BJ (cell line): ENCODE data around the gene COMMD4. TPM values are rescaled to one million over a fixed set of nuclear protein-coding genes. Genes with fewer than 3 reads are reported as not detected.
"Not testable (repeated sequence)": the region's sequence is repeated elsewhere in the genome, so short reads cannot be mapped to it uniquely, and the experiment has no call there.

ENCODE experiments used
- CTCF ChIA-PET: fragments of 350-600 bp; formaldehyde crosslinking; extraction: SDS; loops from one replicate; lab custom pipeline; 2021; ENCODE audit warnings: antibody characterized with exemption, inconsistent platforms; lab: Yijun Ruan, JAX
- POLR2A ChIA-PET: fragments of 300-600 bp; sonication (Branson Sonifier 250); formaldehyde crosslinking; extraction: SDS; loops from one replicate; lab custom pipeline; 2021; ENCODE audit warnings: antibody characterized with exemption; lab: Charles Lee
- DNase-seq: peaks from one replicate; pipeline ENCODE4 v3.0.0-alpha.2; 2011; ENCODE audit warnings: low read depth
- H3K27me3 ChIP-seq: 2 replicates; pipeline ENCODE4 v1.6.0; 2011; ENCODE audit warnings: low read length; ENCODE audit not compliant: control insufficient read depth, insufficient read depth
- H3K36me3 ChIP-seq: 2 replicates; pipeline ENCODE4 v1.5.1; 2011; ENCODE audit warnings: low read length; ENCODE audit not compliant: control insufficient read depth, insufficient read depth
- H3K4me3 ChIP-seq: 2 replicates; pipeline ENCODE4 v1.5.1; 2011; ENCODE audit warnings: low read depth, mild to moderate bottlenecking, control low read depth, low read length
- polyA plus RNA-seq: library from polyadenylated mRNA; depleted of rRNA; stranded (reverse); fragments of >200 nt; gene quantifications from 2 replicates; pipeline ENCODE4 v1.2.3, GENCODE V29; 2011
- TF ChIP-seq, protein P1 (sequence below): IDR thresholded peaks from 2 replicates; pipeline ENCODE4 v1.5.1; 2011; ENCODE audit warnings: low read depth, mild to moderate bottlenecking, control low read depth, inconsistent platforms, low read length, moderate library complexity; ENCODE audit not compliant: insufficient read depth

COMMD4 gene
- polyA plus RNA-seq, 1 experiment = 142 TPM

DNA sequence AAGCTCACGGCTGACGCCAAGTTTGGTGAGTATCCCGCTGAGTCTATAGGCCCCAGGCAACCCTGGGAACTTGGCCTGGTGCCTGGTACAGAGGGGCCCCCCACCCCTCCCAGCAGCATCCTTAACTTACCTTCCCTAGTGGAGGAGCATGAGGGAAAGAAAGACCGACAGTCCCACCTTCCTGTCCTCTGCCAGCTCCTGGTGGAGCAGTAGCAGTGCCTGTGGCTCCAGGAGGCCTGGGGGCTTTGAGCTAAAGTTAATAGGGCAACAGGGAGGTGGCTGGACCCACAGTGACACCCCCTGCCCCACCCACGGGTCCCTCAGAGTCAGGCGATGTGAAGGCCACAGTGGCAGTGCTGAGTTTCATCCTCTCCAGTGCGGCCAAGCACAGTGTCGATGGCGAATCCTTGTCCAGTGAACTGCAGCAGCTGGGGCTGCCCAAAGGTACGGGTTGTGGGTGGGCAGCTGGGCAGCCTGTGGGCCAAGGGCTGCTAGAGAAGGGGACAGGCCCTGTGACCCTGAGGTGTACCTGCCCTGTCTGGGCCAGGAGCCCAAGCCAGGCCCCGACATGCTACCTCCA, 2.9 kb downstream of the COMMD4 start:
- H3K27me3 ChIP-seq = no peaks in the 10 kb centered on the region
- TF ChIP-seq, protein P1, sequence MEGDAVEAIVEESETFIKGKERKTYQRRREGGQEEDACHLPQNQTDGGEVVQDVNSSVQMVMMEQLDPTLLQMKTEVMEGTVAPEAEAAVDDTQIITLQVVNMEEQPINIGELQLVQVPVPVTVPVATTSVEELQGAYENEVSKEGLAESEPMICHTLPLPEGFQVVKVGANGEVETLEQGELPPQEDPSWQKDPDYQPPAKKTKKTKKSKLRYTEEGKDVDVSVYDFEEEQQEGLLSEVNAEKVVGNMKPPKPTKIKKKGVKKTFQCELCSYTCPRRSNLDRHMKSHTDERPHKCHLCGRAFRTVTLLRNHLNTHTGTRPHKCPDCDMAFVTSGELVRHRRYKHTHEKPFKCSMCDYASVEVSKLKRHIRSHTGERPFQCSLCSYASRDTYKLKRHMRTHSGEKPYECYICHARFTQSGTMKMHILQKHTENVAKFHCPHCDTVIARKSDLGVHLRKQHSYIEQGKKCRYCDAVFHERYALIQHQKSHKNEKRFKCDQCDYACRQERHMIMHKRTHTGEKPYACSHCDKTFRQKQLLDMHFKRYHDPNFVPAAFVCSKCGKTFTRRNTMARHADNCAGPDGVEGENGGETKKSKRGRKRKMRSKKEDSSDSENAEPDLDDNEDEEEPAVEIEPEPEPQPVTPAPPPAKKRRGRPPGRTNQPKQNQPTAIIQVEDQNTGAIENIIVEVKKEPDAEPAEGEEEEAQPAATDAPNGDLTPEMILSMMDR = no peak
- H3K36me3 ChIP-seq = peaks cover 5% of the 10 kb centered on the region; the same call in 1 of the 2 replicates
- ChIA-PET CTCF (no interaction called here), POLR2A (no interaction called here)
- DNase-seq = no peak
- H3K4me3 ChIP-seq = no peak overlapping the region

- DNase-seq = no peak
- H3K4me3 ChIP-seq = no peak overlapping the region
- H3K27me3 ChIP-seq = no peaks in the 10 kb centered on the region
- ChIA-PET POLR2A (no interaction called here), CTCF (interaction anchor here (0.6 kb wide), 1 partner anchor 442 kb away, joined by 3 read pairs; no protein-coding TSS in a partner anchor)
- TF ChIP-seq, protein P1 = no peak
- H3K36me3 ChIP-seq = peaks cover 5% of the 10 kb centered on the region; the same call in 1 of the 2 replicates
Measured at GRCh38 chr15:75339531-75340240, 3.8 kb downstream of the COMMD4 start.

DNA sequence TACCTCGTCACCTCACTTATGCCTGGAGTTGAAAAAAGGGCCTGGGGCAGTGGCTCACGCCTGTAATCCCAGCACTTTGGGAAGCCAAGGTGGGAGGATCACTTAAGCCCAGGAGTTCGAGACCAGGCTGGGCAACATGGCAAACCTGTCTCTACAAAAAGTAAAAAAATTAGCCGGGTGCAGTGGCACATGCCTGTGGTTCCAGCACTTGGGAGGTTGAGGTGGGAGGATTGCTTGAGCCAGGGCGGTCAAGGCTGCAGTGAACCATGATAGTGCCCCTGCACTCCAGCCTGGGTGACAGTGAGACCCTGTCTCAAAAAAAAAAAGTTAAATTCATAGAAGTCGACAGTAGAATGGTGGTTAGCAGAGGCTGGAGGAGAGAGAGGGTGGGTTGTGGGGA, 6.4 kb downstream of the COMMD4 start:
- ChIA-PET POLR2A (no interaction called here), CTCF (no interaction called here)
- Histone ChIP-seq H3K36me3 (peaks cover 5% of the 10 kb centered on the region; the same call in 1 of the 2 replicates), H3K4me3 (no peak overlapping the region), H3K27me3 (0 out of 2 replicates have a peak, but pooled peaks cover 2% of the 10 kb centered on the region)
- TF ChIP-seq, protein P1 = no peak
- no peak for DNase-seq

DNA sequence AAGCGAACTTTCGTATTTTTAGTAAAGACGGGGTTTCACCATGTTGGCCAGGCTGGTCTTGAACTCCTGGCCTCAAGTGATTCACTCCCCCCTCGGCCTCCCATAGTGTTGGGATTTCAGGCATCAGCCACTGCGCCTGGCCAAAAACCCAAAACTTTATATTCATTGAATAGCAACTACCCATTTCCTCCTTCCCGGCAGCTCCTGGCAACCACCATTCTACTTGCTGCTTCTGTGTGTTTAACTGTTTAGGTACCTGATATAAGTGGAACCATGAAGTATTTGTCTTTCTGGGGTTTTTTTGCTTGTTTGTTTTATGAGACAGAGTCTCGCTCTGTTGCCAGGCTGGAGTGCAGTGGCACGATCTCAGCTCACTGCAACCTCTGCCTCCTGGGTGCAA, 8.1 kb downstream of the COMMD4 start:
- CTCF ChIA-PET = interaction anchor here (1.1 kb wide), 1 partner anchor 24 kb away, joined by 4 read pairs; no protein-coding TSS in a partner anchor
- POLR2A ChIA-PET, DNase-seq, H3K27me3 ChIP-seq, H3K36me3 ChIP-seq, H3K4me3 ChIP-seq: not testable (repeated sequence)

DNA sequence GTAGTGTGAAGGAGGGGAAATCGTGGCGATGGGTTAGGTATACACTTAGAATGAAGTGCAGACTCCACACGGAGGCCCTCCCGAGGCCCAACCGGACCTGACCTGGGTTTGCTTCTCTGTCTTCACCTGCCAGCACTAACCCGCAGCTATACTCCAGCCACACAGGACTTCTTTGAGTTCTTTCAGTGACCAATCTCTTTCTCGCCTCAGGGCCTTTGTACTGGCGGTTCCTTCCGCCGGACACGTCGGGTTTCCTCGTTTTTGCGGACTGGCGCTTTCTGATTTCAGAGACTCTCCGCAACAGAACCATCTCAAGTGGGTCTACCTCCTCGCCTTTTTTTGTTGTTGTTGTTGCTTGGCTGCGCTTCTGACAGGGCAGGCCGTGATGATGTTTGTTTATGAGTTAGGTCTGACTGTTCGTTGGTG, 10.9 kb downstream of the COMMD4 start, which contains the start of gene NEIL1:
NEIL1 (plus strand) TSS at position 244 of the 426 bp plus-strand sequence. CDS start 1,867 bp downstream, outside the sequence.
- CTCF ChIA-PET = interaction anchor here (1.8 kb wide), 1 partner anchor 21 kb away, joined by 13 read pairs; the partner anchor contains the start of gene MAN2C1
- no peak for DNase-seq
- peaks cover 12% of the 10 kb centered on the region for H3K27me3 ChIP-seq
- H3K4me3 ChIP-seq = peak within 1 kb of the TSS; percentile 82
- TF ChIP-seq, protein P1 = no peak
- POLR2A ChIA-PET = no interaction called here
- H3K36me3 ChIP-seq = no peaks in the 10 kb centered on the region
